Measurements from ENCODE around the gene PPP4C.
"Not testable (repeated sequence)": the region's sequence is repeated elsewhere in the genome, so short reads cannot be mapped to it uniquely, and the experiment has no call there.

PPP4C gene

GRCh38 chr16:30114411-30114810 is 38.6 kb downstream of the PPP4C start:
- no peak for DNase-seq (ENCODE audit: low spot score)
- H3K27me3 ChIP-seq (ENCODE audit: control insufficient read depth in 3 of 3, insufficient read depth in 3 of 3, low read depth in 1 of 3, low read length in 3 of 3), result no peaks in the 10 kb centered on the region
- peaks cover 32 to 43% of the 10 kb centered on the region in 2 donors for H3K36me3 ChIP-seq (replicated peaks in 1 of 2; ENCODE audit: control insufficient read depth in 2 of 2, insufficient read depth in 2 of 2, low read length in 2 of 2)
- H3K4me2 ChIP-seq (ENCODE audit: insufficient read depth, low read length, poor library complexity, severe bottlenecking), result no peak overlapping the region
- no peak overlapping the region for H3K9ac ChIP-seq (ENCODE audit: low read depth, low read length, poor library complexity)
- no peak overlapping the region for H2AK5ac ChIP-seq (ENCODE audit: low read depth, low read length)
- H3K4ac ChIP-seq (ENCODE audit: low read length), result no peak overlapping the region
- H4K91ac ChIP-seq (ENCODE audit: low read depth, low read length, poor library complexity), result no peak overlapping the region
- no peak overlapping the region for H3K27ac ChIP-seq (replicated peaks; ENCODE audit: low read length)
- no peak overlapping the region for H2BK15ac ChIP-seq (ENCODE audit: low read length)
- no peak overlapping the region for H2BK120ac ChIP-seq (ENCODE audit: low read depth, low read length)
- no peak overlapping the region for H3K23ac ChIP-seq (ENCODE audit: low read depth, low read length, poor library complexity)
- no peak overlapping the region for H4K8ac ChIP-seq (ENCODE audit: low read depth, low read length)
- H3K4me3 ChIP-seq (ENCODE audit: low read length in 2 of 2), result no peak overlapping the region
- WGBS, 2 donors (ENCODE audit: extremely low coverage in 2 of 2, insufficient read length in 2 of 2, insufficient replicate concordance in 1 of 2), result no CpG with 5 or more reads among the region's 11 CpGs
- H3K4me1 ChIP-seq (ENCODE audit: control insufficient read depth in 2 of 2, insufficient read depth in 1 of 2, low read depth in 1 of 2, low read length in 2 of 2), result no peaks in the 10 kb centered on the region
- no peak overlapping the region for H3K18ac ChIP-seq (ENCODE audit: low read length)
- no peak overlapping the region for H2BK5ac ChIP-seq (ENCODE audit: low read length)
- H3K14ac ChIP-seq (ENCODE audit: low read length), result no peak overlapping the region
- no peak overlapping the region for H2BK12ac ChIP-seq (ENCODE audit: low read length)
- no peaks in the 10 kb centered on the region for H3K79me1 ChIP-seq (ENCODE audit: low read depth, low read length)
- H2AFZ ChIP-seq (ENCODE audit: low read length), result no peak overlapping the region
- no peaks in the 10 kb centered on the region for H3K9me3 ChIP-seq (replicated peaks in 1 of 2; ENCODE audit: control insufficient read depth in 2 of 2, insufficient read depth in 1 of 2, low read depth in 1 of 2, low read length in 2 of 2)

- not testable (repeated sequence) for H3K14ac ChIP-seq (ENCODE audit: low read length); H3K4ac ChIP-seq (ENCODE audit: low read length); DNase-seq (ENCODE audit: low spot score); H2BK5ac ChIP-seq (ENCODE audit: low read length); H3K79me1 ChIP-seq (ENCODE audit: low read depth, low read length); H3K4me2 ChIP-seq (ENCODE audit: insufficient read depth, low read length, poor library complexity, severe bottlenecking); H3K23ac ChIP-seq (ENCODE audit: low read depth, low read length, poor library complexity); H2BK12ac ChIP-seq (ENCODE audit: low read length); H3K4me3 ChIP-seq (ENCODE audit: low read length in 2 of 2); H4K91ac ChIP-seq (ENCODE audit: low read depth, low read length, poor library complexity); H2BK120ac ChIP-seq (ENCODE audit: low read depth, low read length); H3K9ac ChIP-seq (ENCODE audit: low read depth, low read length, poor library complexity); H2BK15ac ChIP-seq (ENCODE audit: low read length); H2AFZ ChIP-seq (ENCODE audit: low read length); H3K27ac ChIP-seq (replicated peaks; ENCODE audit: low read length); H3K27me3 ChIP-seq (ENCODE audit: control insufficient read depth in 3 of 3, insufficient read depth in 3 of 3, low read depth in 1 of 3, low read length in 3 of 3); H4K8ac ChIP-seq (ENCODE audit: low read depth, low read length); H3K4me1 ChIP-seq (ENCODE audit: control insufficient read depth in 2 of 2, insufficient read depth in 1 of 2, low read depth in 1 of 2, low read length in 2 of 2); H2AK5ac ChIP-seq (ENCODE audit: low read depth, low read length); H3K18ac ChIP-seq (ENCODE audit: low read length); H3K9me3 ChIP-seq (replicated peaks in 1 of 2; ENCODE audit: control insufficient read depth in 2 of 2, insufficient read depth in 1 of 2, low read depth in 1 of 2, low read length in 2 of 2)
- H3K36me3 ChIP-seq (replicated peaks in 1 of 2; ENCODE audit: control insufficient read depth in 2 of 2, insufficient read depth in 2 of 2, low read length in 2 of 2), result peaks cover 32 to 47% of the 10 kb centered on the region in 2 donors
- whole genome bisulfite sequencing, 2 donors (ENCODE audit: extremely low coverage in 2 of 2, insufficient read length in 2 of 2, insufficient replicate concordance in 1 of 2), result no CpG with 5 or more reads among the region's 7 CpGs
These were observed 39.0 kb downstream of the PPP4C start for GRCh38 chr16:30114833-30115232.

- H3K36me3 ChIP-seq (replicated peaks in 1 of 2; ENCODE audit: control insufficient read depth in 2 of 2, insufficient read depth in 2 of 2, low read length in 2 of 2), result peaks cover 34 to 50% of the 10 kb centered on the region in 2 donors
- no CpG with 5 or more reads among the region's 7 CpGs for WGBS, 2 donors (ENCODE audit: extremely low coverage in 2 of 2, insufficient read length in 2 of 2, insufficient replicate concordance in 1 of 2)
- H3K27ac ChIP-seq (replicated peaks; ENCODE audit: low read length), result no peak overlapping the region
- H2BK120ac ChIP-seq (ENCODE audit: low read depth, low read length), result no peak overlapping the region
- no peaks in the 10 kb centered on the region for H3K9me3 ChIP-seq (replicated peaks in 1 of 2; ENCODE audit: control insufficient read depth in 2 of 2, insufficient read depth in 1 of 2, low read depth in 1 of 2, low read length in 2 of 2)
- no peak overlapping the region for H3K14ac ChIP-seq (ENCODE audit: low read length)
- no peak overlapping the region for H2AK5ac ChIP-seq (ENCODE audit: low read depth, low read length)
- H2BK12ac ChIP-seq (ENCODE audit: low read length), result no peak overlapping the region
- peak overlapping the region; percentile 38 for H3K18ac ChIP-seq (ENCODE audit: low read length)
- no peak overlapping the region for H3K4me3 ChIP-seq (ENCODE audit: low read length in 2 of 2)
- DNase-seq (ENCODE audit: low spot score), result no peak
- no peak overlapping the region for H2BK5ac ChIP-seq (ENCODE audit: low read length)
- no peak overlapping the region for H2BK15ac ChIP-seq (ENCODE audit: low read length)
- no peak overlapping the region for H3K4ac ChIP-seq (ENCODE audit: low read length)
- H3K4me2 ChIP-seq (ENCODE audit: insufficient read depth, low read length, poor library complexity, severe bottlenecking), result no peak overlapping the region
- H4K8ac ChIP-seq (ENCODE audit: low read depth, low read length), result no peak overlapping the region
- no peak overlapping the region for H4K91ac ChIP-seq (ENCODE audit: low read depth, low read length, poor library complexity)
- no peak overlapping the region for H2AFZ ChIP-seq (ENCODE audit: low read length)
- H3K4me1 ChIP-seq (ENCODE audit: control insufficient read depth in 2 of 2, insufficient read depth in 1 of 2, low read depth in 1 of 2, low read length in 2 of 2), result no peaks in the 10 kb centered on the region
- H3K27me3 ChIP-seq (ENCODE audit: control insufficient read depth in 3 of 3, insufficient read depth in 3 of 3, low read depth in 1 of 3, low read length in 3 of 3), result no peaks in the 10 kb centered on the region
- H3K9ac ChIP-seq (ENCODE audit: low read depth, low read length, poor library complexity), result no peak overlapping the region
- H3K79me1 ChIP-seq (ENCODE audit: low read depth, low read length), result no peaks in the 10 kb centered on the region
- H3K23ac ChIP-seq (ENCODE audit: low read depth, low read length, poor library complexity), result peak overlapping the region; percentile 73
These were observed 39.4 kb downstream of the PPP4C start for GRCh38 chr16:30115238-30115637.

- Histone ChIP-seq H2AK5ac (ENCODE audit: low read depth, low read length) (no peak overlapping the region), H3K36me3 (replicated peaks in 1 of 2; ENCODE audit: control insufficient read depth in 2 of 2, insufficient read depth in 2 of 2, low read length in 2 of 2) (peaks cover 35 to 53% of the 10 kb centered on the region in 2 donors), H3K79me1 (ENCODE audit: low read depth, low read length) (no peaks in the 10 kb centered on the region), H3K14ac (ENCODE audit: low read length) (no peak overlapping the region), H3K9ac (ENCODE audit: low read depth, low read length, poor library complexity) (peak overlapping the region; percentile 60), H3K4me3 (ENCODE audit: low read length in 2 of 2) (no peak overlapping the region), H4K8ac (ENCODE audit: low read depth, low read length) (no peak overlapping the region), H2BK15ac (ENCODE audit: low read length) (no peak overlapping the region), H3K18ac (ENCODE audit: low read length) (no peak overlapping the region), H3K9me3 (replicated peaks in 1 of 2; ENCODE audit: control insufficient read depth in 2 of 2, insufficient read depth in 1 of 2, low read depth in 1 of 2, low read length in 2 of 2) (no peaks in the 10 kb centered on the region), H3K4me1 (ENCODE audit: control insufficient read depth in 2 of 2, insufficient read depth in 1 of 2, low read depth in 1 of 2, low read length in 2 of 2) (no peaks in the 10 kb centered on the region), H2BK12ac (ENCODE audit: low read length) (no peak overlapping the region), H2AFZ (ENCODE audit: low read length) (no peak overlapping the region), H3K4ac (ENCODE audit: low read length) (no peak overlapping the region), H3K27me3 (ENCODE audit: control insufficient read depth in 3 of 3, insufficient read depth in 3 of 3, low read depth in 1 of 3, low read length in 3 of 3) (no peaks in the 10 kb centered on the region), H2BK120ac (ENCODE audit: low read depth, low read length) (no peak overlapping the region), H3K23ac (ENCODE audit: low read depth, low read length, poor library complexity) (no peak overlapping the region), H3K27ac (replicated peaks; ENCODE audit: low read length) (no peak overlapping the region), H3K4me2 (ENCODE audit: insufficient read depth, low read length, poor library complexity, severe bottlenecking) (no peak overlapping the region), H2BK5ac (ENCODE audit: low read length) (no peak overlapping the region), H4K91ac (ENCODE audit: low read depth, low read length, poor library complexity) (no peak overlapping the region)
- WGBS, 2 donors (ENCODE audit: extremely low coverage in 2 of 2, insufficient read length in 2 of 2, insufficient replicate concordance in 1 of 2), result no CpG with 5 or more reads among the region's 16 CpGs
- no peak for DNase-seq (ENCODE audit: low spot score)
These were observed 40.8 kb downstream of the PPP4C start for GRCh38 chr16:30116291-30117207.

Data from neuronal stem cell (in vitro differentiated cells).